KBM-7 (cell line): Measurements from ENCODE around the gene MLLT3.

ENCODE experiments used
- DNase-seq: peaks from one replicate; pipeline ENCODE4 v3.0.0-alpha.2; 2015
- in situ Hi-C: fragments of 300-500 bp; cut with MboI; formaldehyde crosslinking; loops from 2 replicates; pipeline ENCODE4 v1.14.3; 2020; ENCODE audit warnings: low sequenced_read_pairs, low pct_unique_long_range_greater_than_20kb, mixed read lengths

The MLLT3 gene

DNA sequence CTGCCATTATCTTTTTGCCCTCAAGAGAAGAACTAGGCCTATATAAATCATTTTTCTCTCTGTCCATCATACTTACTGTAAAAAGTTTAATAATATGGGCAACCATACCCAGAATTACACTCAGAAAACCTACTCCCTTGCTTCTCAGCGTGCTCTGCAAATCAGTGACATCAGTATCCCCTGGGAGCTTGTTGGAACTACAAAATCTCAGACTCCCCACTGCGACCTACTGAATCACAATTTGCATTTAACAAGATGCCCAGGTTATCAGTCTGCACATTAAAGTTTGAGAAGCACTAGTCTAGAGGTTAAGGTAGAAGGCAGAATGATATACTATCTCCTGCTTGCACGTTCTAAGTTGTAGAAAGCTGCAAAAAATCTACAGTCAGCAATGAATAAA is 127.2 kb downstream of the MLLT3 start:
- no peak for DNase-seq
- in situ Hi-C loops: no loop called here

DNA sequence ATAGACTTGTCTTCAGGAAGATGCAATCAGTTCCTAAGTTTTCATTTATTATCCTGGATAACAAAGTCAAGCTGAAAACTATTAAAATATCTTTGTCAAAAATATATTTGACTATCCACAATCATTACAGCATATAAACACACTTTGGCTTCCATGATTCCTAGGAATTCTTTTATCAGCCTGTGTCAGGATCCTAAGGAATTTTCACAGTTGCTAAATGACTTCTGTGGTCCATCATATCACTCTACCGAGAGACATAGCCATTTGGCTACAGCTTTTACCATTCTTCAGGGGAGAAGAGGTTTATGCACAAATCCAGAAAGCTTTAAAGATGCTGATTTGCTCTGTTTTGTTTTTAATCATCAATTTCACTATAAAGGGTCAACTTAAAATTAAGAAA is 128.3 kb downstream of the MLLT3 start:
- in situ Hi-C loops: no loop called here
- DNase-seq: no peak

DNA sequence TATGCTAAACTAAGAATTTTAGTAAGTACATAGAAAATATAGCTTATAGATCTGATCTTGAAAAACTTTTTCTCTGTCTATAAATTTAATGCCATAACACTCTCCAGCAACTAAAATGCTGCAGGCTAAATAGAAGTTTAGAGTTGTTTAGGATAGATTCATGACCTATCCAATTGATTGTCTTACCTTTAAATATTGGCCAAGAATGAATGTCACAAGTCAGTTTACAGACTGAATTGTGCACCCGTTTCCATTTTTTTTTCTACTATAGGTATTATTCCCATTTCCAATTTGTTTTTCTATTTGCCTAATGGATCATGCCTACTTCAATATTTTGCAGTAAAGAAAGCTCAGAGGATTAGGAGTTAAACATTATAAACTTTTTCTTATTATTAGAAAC is 129.5 kb downstream of the MLLT3 start:
- in situ Hi-C loops: no loop called here
- no peak for DNase-seq

DNA sequence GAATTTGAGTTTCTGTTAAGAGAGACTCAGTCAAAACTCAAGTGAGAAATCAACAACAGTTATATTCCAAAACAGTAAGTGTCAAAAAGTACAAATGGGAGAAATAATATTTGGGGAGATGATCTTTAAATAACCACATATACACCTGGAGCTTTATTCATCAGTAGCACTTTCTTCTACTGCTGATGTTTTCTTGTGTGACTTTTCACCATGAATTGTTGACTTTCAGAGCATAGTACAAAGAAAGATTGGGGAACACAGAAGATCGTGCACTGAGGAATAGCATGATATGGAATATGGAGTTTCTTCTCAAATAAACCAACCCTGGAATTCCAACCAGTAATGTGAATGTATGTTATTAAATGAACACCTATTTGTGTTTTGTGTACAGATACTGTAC is 130.7 kb downstream of the MLLT3 start:
- DNase-seq: no peak
- in situ Hi-C loops: no loop called here

DNA sequence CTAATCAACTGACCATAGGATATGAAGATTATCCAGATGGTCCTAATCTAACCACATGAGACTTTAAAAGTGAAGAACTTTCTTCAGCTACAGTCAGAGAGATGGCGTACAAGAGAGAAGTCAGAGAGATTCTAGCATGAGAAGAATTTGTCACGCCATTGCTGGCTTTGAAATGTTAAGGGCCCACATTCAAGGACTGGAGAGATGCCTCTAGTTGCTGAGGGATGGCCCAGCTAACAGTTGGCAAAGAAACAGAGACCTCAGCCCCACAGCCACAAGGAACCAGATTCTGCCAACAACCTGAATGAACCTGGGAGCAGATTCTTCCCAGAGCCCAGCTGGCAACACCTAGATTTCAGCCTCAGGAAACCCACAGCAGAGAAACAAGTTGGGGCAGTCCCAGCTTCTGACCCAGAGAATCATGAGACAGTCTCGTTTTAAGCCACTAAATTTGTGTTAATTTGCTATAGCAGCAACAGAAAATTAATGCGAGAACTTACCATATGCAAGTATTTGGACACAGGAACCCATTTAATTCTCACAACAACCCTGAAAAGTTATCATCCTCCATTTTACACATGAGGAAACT is 132.0 kb downstream of the MLLT3 start:
- in situ Hi-C loops: no loop called here
- no peak for DNase-seq

DNA sequence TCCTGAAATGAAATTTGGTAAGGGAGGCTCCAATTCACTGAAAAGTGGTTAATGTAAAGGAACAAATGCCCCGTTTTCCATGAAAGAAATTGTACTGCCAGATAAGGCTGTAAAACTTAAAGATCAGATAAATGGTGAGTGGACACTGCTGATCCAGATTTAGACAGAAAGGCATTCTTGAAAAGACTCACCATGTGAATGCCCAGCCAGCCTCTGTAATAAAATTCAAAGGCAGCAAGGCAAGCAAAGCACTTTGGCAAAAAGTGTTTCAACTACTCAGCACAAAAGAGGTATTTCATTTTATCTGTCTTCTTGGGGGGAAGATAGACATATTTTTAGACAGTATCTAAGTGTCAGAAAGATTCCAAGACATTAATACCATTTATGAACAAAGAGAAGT is 133.6 kb downstream of the MLLT3 start:
- in situ Hi-C loops: no loop called here
- DNase-seq: no peak

DNA sequence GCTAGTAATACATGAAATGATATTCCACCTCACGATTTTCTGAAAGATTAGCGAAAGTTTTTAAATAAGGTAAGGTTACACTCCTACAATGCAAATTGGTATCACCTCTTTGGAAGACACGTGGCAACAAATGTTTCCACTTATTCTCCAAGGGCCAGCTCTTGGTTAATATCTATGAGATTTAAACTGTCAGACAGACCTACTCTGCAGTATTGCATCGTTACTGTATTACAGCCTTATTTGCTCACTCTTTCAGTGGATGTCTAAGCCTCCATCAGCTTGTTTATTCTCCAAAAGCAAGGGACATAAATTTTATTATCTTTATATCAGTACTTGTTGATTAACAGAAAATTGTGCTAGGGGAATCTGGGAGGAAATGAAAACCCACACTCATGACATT is 135.7 kb downstream of the MLLT3 start:
- no peak for DNase-seq
- in situ Hi-C loops: no loop called here

DNA sequence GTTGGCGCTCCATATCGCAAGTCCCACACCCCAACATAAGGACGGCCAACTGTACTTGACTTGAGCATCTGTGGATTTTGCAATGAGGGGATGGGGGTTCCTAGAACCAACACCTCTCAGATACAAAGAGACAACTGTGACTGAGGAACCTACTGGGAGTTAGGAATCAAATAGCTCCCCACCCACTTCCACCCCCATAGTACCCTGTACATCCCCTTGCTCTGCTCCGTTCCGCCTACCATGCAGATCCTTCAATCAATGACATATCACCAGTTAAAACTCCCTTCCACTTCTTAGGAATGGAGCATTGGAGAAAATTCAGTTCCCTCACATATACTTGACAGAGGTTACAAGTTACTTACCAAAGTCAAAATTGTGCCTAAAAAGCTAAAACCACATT is 140.9 kb downstream of the MLLT3 start:
- DNase-seq: no peak
- in situ Hi-C loops: no loop called here

DNA sequence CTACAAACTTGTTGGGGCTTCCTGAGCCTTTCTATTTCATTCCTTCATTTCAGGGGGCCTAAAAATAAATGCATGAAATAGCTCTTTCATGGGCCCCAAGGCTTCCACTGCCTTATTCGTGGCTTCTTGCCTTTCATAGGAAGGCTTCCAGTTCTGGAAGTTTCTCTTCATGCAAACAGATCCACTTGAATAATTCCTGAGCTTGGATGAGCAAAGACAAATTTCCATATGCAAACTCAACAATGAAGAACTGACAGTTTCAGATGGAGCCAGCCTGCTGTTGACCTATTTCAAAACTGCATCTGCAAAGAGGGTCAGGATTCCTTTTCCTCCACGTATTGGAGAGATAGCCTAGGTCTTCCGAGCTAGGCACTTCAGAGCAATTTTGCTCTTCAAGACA is 142.1 kb downstream of the MLLT3 start:
- no peak for DNase-seq
- in situ Hi-C loops: no loop called here

DNA sequence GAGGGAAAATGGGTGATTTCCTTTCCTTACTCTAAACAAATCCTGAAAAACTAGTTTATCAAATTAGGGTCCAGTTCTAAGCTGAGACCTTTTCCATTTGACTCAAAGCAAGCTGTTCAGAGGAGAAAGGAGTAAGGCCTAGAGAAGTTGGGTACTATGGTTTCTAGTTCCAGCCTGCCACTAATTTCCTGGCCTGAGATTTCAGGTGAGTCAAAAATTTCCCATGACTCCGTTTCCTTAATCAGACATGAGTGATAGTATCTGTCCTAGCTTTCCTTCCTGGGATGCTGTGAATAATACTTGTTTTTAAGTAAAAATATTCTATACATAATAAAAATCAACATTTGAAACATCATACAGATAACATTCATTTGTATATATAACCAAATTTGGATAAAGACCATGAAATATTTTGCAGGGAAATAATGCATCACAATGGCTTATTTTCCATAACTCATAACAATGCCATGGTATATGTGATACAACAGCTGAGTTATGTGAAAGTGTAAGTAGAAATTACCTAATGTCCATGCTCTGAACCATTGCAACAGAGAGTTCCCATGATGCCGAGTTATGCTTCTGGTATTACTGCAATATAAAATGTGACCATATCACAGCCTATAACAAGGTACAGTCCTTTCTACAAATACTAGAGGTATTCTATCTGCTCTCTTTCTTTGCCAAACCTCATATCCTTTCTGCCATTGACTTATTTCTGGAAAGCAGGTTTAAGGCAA is 142.7 kb downstream of the MLLT3 start:
- DNase-seq: no peak
- in situ Hi-C loops: no loop called here

DNA sequence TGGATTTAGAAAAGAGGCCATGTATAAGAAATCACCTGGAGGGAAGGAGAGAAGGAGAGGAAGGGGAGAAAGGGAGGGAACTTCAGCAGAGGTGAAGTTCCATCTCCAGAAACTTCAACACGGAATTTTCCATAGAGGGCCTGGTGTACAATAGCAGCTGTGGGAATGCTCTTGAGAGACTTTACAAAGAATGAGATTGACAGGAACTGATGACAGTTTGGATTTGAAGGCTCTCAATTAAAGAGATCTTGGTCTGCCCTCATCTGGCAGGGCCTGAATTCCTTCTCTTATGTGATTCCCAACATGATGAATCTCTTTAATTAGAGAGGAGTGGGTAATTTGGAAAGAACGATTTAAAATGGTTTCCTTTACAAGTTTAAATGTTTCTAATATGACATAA is 143.5 kb downstream of the MLLT3 start:
- in situ Hi-C loops: no loop called here
- DNase-seq: no peak

DNA sequence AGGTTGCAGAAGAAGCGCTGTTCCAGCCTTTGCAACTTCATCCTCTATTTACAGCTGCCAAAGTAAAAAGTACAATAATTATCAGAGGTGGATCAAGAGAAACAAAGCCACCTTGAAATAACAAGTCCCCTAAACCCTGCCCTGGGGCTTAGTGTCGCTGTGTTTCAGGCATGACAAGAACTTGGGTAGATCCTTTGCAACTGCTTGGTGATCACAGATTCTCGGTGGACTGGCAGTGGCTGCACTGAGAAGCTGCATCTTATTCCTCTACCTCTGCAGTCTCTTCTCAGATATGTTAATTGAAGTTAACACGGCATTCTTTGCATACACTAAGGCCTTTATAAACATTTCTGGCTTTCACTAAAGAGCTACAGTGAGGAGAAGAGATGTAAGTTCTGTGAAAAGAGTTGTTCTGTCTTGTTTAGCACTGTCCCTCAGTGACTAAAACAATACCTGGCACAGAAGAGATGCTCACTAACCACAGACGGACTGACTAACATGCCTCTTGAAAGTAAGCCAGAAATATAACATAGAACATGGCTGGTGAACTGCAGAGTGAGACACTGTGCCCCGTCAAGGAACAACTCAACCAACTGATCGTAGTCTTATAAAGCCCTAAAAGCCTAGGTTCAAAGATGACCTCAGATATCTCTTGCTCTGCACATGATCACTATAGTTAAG is 144.2 kb downstream of the MLLT3 start:
- in situ Hi-C loops: no loop called here
- no peak for DNase-seq

DNA sequence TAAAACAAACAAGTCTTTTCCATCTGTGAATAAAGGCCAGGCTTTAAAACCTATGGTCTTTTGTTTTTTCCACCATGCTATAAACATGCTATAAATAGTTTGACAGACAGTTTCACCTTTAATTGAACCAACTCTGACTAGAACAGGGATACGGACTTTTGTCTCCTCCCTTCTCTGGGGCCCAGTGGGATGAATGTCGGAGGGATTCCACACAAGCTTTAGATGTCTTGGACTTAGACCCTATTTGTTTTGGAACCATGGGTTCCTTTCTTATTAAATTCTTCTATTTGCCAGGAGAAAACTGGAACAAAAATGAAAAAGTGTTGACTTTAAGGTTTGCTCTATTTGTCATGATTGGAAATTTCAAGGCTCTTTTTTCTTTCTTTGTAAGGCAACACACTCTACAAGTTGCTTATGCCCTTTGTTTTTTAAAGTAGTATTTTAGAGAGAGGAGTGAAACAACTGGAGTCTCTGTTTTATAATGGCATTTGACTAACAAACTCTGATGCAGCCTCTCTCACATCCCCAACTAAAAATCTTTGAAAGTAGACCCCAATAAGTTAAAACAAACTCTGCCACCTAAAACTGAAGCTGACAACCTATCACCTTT is 145.3 kb downstream of the MLLT3 start:
- in situ Hi-C loops: no loop called here
- no peak for DNase-seq

DNA sequence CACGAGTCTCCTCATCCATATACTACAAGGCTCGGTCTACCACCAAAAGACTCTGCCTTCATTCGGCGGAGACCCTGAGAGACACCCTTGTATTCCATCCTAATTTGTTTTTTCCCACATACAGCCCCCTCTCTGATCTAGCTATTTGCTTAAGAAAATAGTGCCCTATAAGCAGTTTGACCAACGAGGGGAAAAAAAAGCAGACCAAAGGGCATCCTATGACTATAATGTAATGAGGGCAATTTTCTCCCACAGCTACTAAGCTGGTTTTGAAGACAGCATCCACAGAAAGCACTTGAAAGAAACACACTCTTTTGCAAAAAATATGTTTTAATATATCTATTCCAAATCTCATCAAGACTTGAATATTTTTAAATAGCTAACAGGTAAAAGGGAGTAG is 147.8 kb downstream of the MLLT3 start:
- in situ Hi-C loops: no loop called here

DNA sequence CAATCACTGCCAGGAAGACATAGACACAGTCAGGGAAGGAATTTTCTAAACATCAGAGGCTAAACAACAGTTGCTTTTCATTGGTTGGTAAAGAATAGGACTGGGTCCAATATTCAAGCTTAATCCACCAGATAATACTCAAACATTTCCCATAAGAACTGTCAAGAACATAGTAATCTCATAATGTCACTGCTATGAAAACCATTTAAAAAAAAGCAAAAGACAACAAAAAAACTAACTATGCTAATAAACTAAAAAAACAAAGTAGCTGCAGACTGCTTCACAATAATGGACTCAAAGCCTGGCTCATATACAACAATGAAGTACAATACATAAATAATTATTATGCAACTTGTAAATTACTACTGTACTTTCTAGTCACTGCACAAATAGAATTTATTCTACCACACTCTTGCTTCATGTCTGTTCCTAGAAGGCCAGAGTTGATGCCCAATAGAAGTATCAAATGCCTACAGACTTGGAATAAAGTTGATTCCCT is 148.7 kb downstream of the MLLT3 start:
- in situ Hi-C loops: no loop called here
- DNase-seq: no peak

More for the DNA sequence above, 147.8 kb downstream of the MLLT3 start:
- no peak for DNase-seq

DNA sequence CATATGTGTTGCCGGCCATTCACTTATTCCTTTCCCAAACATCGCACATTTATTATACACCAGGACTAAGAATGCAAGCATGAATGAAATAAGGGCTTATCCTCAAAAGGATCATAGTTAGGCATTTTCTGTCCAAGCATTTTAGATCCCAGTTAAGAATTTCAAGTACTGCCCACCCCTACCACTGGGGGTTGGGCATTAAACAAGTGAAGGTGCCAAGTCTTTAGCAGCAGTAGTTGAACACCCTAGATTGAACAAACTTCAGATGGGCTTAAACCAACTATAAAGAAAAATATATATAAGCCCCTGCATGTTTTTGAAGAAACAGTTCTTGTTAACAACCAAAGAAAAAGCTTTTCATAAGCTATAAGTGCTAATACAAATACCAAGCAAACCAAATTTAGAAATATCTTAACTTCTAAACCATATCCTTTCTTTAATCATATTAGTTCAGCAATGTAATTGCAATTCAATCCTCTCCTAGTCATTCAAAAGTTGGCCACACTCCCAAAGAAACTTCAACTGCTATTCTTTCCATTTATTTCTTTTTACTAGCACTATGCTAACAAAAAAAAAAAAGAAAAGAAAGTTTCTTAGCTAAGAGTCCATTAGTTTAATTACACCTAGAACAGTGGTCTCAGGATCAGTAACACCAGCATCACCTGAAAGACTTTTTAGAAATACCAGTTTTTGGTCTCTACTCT is 149.8 kb downstream of the MLLT3 start:
- in situ Hi-C loops: no loop called here

DNA sequence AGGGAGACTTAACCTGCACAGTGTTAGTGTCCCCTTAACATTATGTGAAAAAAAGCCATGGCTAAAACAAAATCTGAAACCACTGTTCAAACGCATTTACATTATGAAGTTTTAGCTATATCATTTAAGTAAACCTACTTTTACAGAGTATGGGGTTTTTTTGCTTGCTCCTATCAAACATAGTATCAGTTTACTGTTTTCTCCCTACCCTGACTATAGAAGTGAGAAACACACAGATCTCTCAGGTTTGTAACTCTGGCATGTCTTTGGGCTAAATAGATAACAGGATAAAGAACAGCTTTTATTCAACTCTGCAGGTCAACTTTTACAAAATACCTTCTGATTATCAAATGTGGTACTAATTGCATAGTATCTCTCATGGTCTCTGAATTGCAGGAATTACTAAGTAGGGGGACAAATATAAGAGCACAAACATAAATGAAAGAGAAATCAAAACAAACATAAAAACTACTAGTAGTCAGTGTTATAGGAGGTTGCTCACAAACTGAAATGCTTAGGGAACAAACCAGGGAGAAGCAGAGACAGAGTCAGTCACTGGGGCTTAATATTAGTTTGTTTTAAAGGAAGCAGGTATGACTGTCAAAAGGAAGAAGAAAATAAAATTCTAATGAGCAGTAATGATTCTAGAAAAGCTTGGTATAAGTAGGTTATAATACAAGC is 155.8 kb downstream of the MLLT3 start:
- DNase-seq: no peak
- in situ Hi-C loops: no loop called here

More for the DNA sequence above, 149.8 kb downstream of the MLLT3 start:
- no peak for DNase-seq

DNA sequence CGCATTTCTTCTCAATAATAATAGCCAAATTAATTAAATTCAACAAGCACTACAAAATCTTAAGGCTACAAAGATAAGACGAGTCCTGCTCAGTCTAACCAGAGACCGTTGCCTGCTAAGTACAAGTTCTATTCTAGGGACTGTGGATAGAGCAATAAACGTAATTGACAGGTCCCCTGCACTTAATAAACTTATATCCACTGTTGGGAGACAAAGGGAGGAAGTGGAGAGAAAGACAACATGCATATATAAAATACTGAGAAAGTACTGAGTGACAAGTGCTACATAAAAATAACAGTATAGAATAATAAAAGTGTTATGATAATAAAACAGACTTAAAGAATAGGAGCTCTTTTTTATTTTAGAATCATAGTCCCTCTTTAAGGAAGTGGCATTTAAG is 158.1 kb downstream of the MLLT3 start:
- DNase-seq: no peak
- in situ Hi-C loops: no loop called here

DNA sequence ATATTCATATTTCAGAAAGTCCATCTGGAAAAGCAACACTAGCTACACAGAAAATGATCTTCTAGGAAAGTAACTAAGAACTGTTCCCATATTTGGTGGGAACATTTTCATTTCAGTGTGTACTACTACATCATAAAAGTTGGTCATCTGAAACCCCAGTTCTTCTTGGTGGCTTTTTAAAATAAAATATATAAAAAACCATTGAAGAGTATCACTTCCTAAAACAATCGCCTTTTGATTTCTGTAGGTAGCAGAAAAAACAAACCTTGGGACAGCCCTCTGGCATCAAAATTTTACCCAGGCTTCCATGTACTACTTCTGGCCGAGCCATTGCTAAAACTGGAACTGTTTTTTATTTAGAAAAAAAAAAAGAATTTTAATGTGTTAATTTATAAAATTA is 158.5 kb downstream of the MLLT3 start:
- no peak for DNase-seq
- in situ Hi-C loops: no loop called here
